Activated CD8-positive, alpha-beta memory T cell treated with anti-CD3 and anti-CD28 coated beads for 48 hours (primary cell): ENCODE measurements around the gene TRMT1.

Experiments used
- DNase-seq, 3 experiments: peaks; one replicate each; pipeline ENCODE4 v3.0.0-alpha.2; 2020; ENCODE audit warnings: low read depth in 2 of 3, low spot score in 2 of 3

The TRMT1 gene

GRCh38 chr19:13103581-13104359 lies 12.8 kb downstream of the TRMT1 start:
- no peak for DNase-seq

GRCh38 chr19:13102666-13103580 lies 13.6 kb downstream of the TRMT1 start, which contains the start of gene LYL1:
Gene LYL1, minus strand, starts transcription at chr19:13102858. Its CDS starts 1,687 bp downstream, at chr19:13101171.
- DNase-seq, result no peak

GRCh38 chr19:13102416-13102665 lies 14.2 kb downstream of the TRMT1 start:
- no peak for DNase-seq

- no peak for DNase-seq
Measured at GRCh38 chr19:13101590-13102415, 14.7 kb downstream of the TRMT1 start.

GRCh38 chr19:13100841-13101589 lies 15.5 kb downstream of the TRMT1 start:
- no peak for DNase-seq

GRCh38 chr19:13100031-13100588 lies 16.4 kb downstream of the TRMT1 start:
- DNase-seq, result no peak

- no peak for DNase-seq
Measured at GRCh38 chr19:13099073-13099999, 17.2 kb downstream of the TRMT1 start.

GRCh38 chr19:13098277-13099072 lies 18.1 kb downstream of the TRMT1 start:
- no peak for DNase-seq

- DNase-seq, result no peak
Measured at GRCh38 chr19:13097463-13098258, 18.9 kb downstream of the TRMT1 start.

- no peak for DNase-seq
Measured at GRCh38 chr19:13097033-13097462, 19.5 kb downstream of the TRMT1 start.

- DNase-seq, result no peak
Measured at GRCh38 chr19:13095934-13096927, 20.3 kb downstream of the TRMT1 start.

- no peak for DNase-seq
Measured at GRCh38 chr19:13095393-13095784, 21.2 kb downstream of the TRMT1 start.

- DNase-seq, result no peak
Measured at GRCh38 chr19:13094771-13095392, 21.7 kb downstream of the TRMT1 start.

- DNase-seq, result no peak
Measured at GRCh38 chr19:13094106-13094504, 22.4 kb downstream of the TRMT1 start.

- peak in 1 of 3 experiments; percentile 76 for DNase-seq
Measured at GRCh38 chr19:13093407-13094105, 23.0 kb downstream of the TRMT1 start.
